Measurements from ENCODE around the gene CDH26. TPM values are rescaled to one million over a fixed set of nuclear protein-coding genes. Genes with fewer than 3 reads are reported as not detected.
A peak's percentile ranks its signal among the peaks of the same experiment; 100 is the strongest.

The CDH26 gene
- total and polyA plus RNA-seq, 9 of the 15 experiments (the other 6 are each of a cell fraction or from before 2014, with no cell fraction given) = 0.07 to 0.13 (median 0.10) TPM; not detected in 4

DNA sequence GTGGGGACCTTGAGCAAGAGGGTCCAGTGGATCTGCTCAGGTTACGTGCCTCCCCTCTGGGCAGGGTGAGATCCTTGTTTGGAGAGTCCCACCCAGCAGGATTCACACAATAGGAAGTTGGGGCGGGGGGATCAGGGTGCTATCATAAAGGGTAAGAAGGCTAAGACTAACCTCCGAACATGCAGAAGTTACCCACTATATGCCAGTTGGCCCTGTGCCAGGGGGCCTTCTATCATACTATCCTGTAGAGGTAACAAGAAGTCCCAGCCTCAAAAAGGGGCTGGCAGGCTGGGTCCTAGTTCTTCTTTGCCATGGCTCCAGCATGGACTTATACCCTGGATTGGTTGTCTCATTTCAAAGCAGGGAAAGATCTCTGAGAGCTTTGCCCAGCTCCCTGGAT, 94.1 kb downstream of the CDH26 start:
- Histone ChIP-seq H3K79me2 (ENCODE audit: control insufficient read depth, insufficient read depth, low read length) (no peaks in the 10 kb centered on the region), H3K4me1 (replicated peaks in 1 of 2; ENCODE audit: control insufficient read depth in 2 of 2, insufficient read depth in 2 of 2, low read length in 2 of 2) (no peaks in the 10 kb centered on the region; a peak in 1 of 5 replicates), H3K9me3 (replicated peaks; ENCODE audit: control insufficient read depth, insufficient read depth, low read depth, low read length) (no peaks in the 10 kb centered on the region), H3K27me3 (ENCODE audit: control insufficient read depth in 2 of 2, insufficient read depth in 2 of 2, low read length in 2 of 2) (peaks cover 0 to 30% of the 10 kb centered on the region in 2 experiments; a peak in 2 of 5 replicates), H3K36me3 (ENCODE audit: control insufficient read depth, insufficient read depth, low read length) (no peaks in the 10 kb centered on the region), H3K4me3 (no peak overlapping the region), H3K27ac (ENCODE audit: extremely low read depth, low read depth, low read length) (no peak overlapping the region), H3K9me1 (ENCODE audit: control insufficient read depth, insufficient read depth, low read length) (no peaks in the 10 kb centered on the region), H2AFZ (ENCODE audit: low read depth, low read length) (no peak overlapping the region), H4K20me1 (replicated peaks; ENCODE audit: control insufficient read depth, insufficient read depth, low read length) (no peaks in the 10 kb centered on the region), H3K4me2 (ENCODE audit: insufficient read depth, low read length) (no peak overlapping the region), H3K9ac (ENCODE audit: insufficient read depth in 1 of 2, low read depth in 2 of 2, low read length in 2 of 2) (no peak overlapping the region)
- in situ Hi-C loops (cut with MboI) (no loop called here), intact Hi-C loops (cut with micrococcal nuclease) (no loop called here)
- ChIA-PET CTCF (ENCODE audit: low intra/inter-chr PET ratio) (no interaction called here), POLR2A (no interaction called here)
- 0% methylated on average over 2 of the region's 3 CpGs for WGBS (ENCODE audit: insufficient coverage, low coverage, missing lambda C conversion rate)
- BruUV-seq (replicated peaks) = no TSS peak
- DNase-seq (ENCODE audit: extremely low read depth in 1 of 4, low spot score in 3 of 4) (no peak), FAIRE-seq (no peak), ATAC-seq (no peak)
- no peak for TF ChIP-seq POLR2AphosphoS5 (IDR thresholded peaks at IDR 0.05; ENCODE audit: control insufficient read depth, insufficient read depth, low read depth, low read length)
- TF ChIP-seq MAFF (IDR thresholded peaks at IDR 0.05; ENCODE audit: low read length) = no peak
- peak; percentile 56 for TF ChIP-seq NFIC (IDR thresholded peaks at IDR 0.05)
- no peak for TF ChIP-seq ZNF354B (CRISPR knock-in tag; IDR thresholded peaks at IDR 0.05)
- no peak for TF ChIP-seq ZNF445 (CRISPR knock-in tag; IDR thresholded peaks at IDR 0.05; ENCODE audit: low read depth)
- TF ChIP-seq ZNF583 (CRISPR knock-in tag; IDR thresholded peaks at IDR 0.05) = no peak

DNA sequence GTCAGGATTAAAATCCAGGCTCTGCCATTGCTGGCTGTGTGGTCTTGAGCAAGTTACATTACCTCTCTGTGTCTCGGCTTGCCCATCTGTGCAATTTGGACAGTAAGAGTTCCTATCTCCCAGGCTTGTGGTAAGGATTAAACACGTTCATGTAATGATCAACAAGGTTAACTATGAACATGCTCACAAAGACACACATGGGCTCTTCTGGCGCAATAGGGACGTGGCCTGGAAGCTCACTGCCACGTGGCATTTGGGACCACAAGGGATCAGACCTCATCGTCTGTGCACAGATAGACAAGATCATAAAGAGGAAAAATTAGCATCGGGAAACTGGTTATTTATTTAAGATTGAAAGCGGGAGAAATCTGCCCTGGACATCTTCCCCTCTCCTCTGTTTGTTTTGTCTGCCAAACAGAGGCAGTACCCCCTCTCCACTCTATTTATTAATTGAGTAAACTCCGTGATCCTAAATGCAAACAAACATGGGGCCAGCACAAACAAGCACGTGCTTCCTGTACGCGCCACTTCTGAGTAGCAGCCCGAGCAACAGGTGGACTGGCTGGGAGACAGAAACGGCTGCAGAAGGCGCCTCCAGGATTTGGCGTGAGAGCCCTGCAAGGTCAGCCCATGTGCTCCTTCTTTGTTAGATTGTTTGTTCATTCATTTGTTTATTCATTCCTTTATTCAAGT, 95.0 kb downstream of the CDH26 start:
- CTCF ChIA-PET (ENCODE audit: low intra/inter-chr PET ratio) = interaction anchor here (0.7 kb wide), 1 partner anchor 11 kb away, joined by 3 read pairs; no protein-coding TSS in a partner anchor
- H3K27me3 ChIP-seq (ENCODE audit: control insufficient read depth in 2 of 2, insufficient read depth in 2 of 2, low read length in 2 of 2) = peaks cover 0 to 30% of the 10 kb centered on the region in 2 experiments; a peak in 2 of 5 replicates
- no peaks in the 10 kb centered on the region for H3K36me3 ChIP-seq (ENCODE audit: control insufficient read depth, insufficient read depth, low read length)
- BruUV-seq (replicated peaks) = no TSS peak
- no peaks in the 10 kb centered on the region for H3K9me1 ChIP-seq (ENCODE audit: control insufficient read depth, insufficient read depth, low read length)
- WGBS (ENCODE audit: insufficient coverage, low coverage, missing lambda C conversion rate) = 1% methylated on average over 16 of the region's 16 CpGs
- no peak overlapping the region for H3K4me2 ChIP-seq (ENCODE audit: insufficient read depth, low read length)
- H3K9ac ChIP-seq (ENCODE audit: insufficient read depth in 1 of 2, low read depth in 2 of 2, low read length in 2 of 2) = no peak overlapping the region
- ATAC-seq (no peak), DNase-seq (ENCODE audit: extremely low read depth in 1 of 4, low spot score in 3 of 4) (no peak), FAIRE-seq (no peak)
- no peaks in the 10 kb centered on the region for H3K79me2 ChIP-seq (ENCODE audit: control insufficient read depth, insufficient read depth, low read length)
- no peak overlapping the region for H3K4me3 ChIP-seq
- H3K9me3 ChIP-seq (replicated peaks; ENCODE audit: control insufficient read depth, insufficient read depth, low read depth, low read length) = no peaks in the 10 kb centered on the region
- H2AFZ ChIP-seq (ENCODE audit: low read depth, low read length) = no peak overlapping the region
- H3K4me1 ChIP-seq (replicated peaks in 1 of 2; ENCODE audit: control insufficient read depth in 2 of 2, insufficient read depth in 2 of 2, low read length in 2 of 2) = peaks cover 3% of the 10 kb centered on the region in 2 experiments; a peak in 2 of 5 replicates
- POLR2A ChIA-PET = no interaction called here
- H3K27ac ChIP-seq (ENCODE audit: extremely low read depth, low read depth, low read length) = no peak overlapping the region
- H4K20me1 ChIP-seq (replicated peaks; ENCODE audit: control insufficient read depth, insufficient read depth, low read length) = no peaks in the 10 kb centered on the region
- intact Hi-C loops (cut with micrococcal nuclease) (no loop called here), in situ Hi-C loops (cut with MboI) (no loop called here)
- TF ChIP-seq, protein P1, sequence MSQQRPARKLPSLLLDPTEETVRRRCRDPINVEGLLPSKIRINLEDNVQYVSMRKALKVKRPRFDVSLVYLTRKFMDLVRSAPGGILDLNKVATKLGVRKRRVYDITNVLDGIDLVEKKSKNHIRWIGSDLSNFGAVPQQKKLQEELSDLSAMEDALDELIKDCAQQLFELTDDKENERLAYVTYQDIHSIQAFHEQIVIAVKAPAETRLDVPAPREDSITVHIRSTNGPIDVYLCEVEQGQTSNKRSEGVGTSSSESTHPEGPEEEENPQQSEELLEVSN (IDR thresholded peaks at IDR 0.05; ENCODE audit: borderline replicate concordance in 1 of 2, extremely low read depth in 1 of 2, insufficient read depth in 1 of 2, insufficient read length in 1 of 2, low read depth in 1 of 2, low read length in 1 of 2, poor library complexity in 1 of 2, severe bottlenecking in 1 of 2) = peak in 1 of 2 experiments; percentile 26
- TF ChIP-seq ZBTB8A (IDR thresholded peaks at IDR 0.05; ENCODE audit: partially characterized antibody) = no peak
